ENCODE results near the gene LYRM4.

The LYRM4 gene

GRCh38 chr6:5294392-5295211, 33.9 kb upstream of the LYRM4 start:
- no peak overlapping the region for H2AFZ ChIP-seq (ENCODE audit: low read length)
- H4K20me1 ChIP-seq (ENCODE audit: insufficient read depth, low read length), result 0 out of 2 replicates have a peak, but pooled peaks cover 3% of the 10 kb centered on the region
- H3K9ac ChIP-seq (ENCODE audit: low read length), result no peak overlapping the region
- H3K9me3 ChIP-seq (ENCODE audit: low read length), result no peaks in the 10 kb centered on the region
- no peak for TF ChIP-seq CTCF (IDR thresholded peaks at IDR 0.05; ENCODE audit: low read length)
- H3K27me3 ChIP-seq (ENCODE audit: insufficient read depth, low read length), result no peaks in the 10 kb centered on the region
- H3K79me2 ChIP-seq (ENCODE audit: insufficient read depth, low read length), result no peaks in the 10 kb centered on the region; the same call in 1 of the 2 replicates
- H3K9me2 ChIP-seq (ENCODE audit: low read depth, low read length), result no peaks in the 10 kb centered on the region
- H3K4me1 ChIP-seq (ENCODE audit: insufficient read depth, low read length, severe bottlenecking), result peaks cover 15% of the 10 kb centered on the region
- H3F3A ChIP-seq (ENCODE audit: insufficient read depth, low read length), result 0 out of 2 replicates have a peak, but pooled peaks cover 3% of the 10 kb centered on the region
- H3K27ac ChIP-seq (ENCODE audit: low read depth, low read length, poor library complexity, severe bottlenecking), result no peak overlapping the region
- no peaks in the 10 kb centered on the region for H3K36me3 ChIP-seq (ENCODE audit: insufficient read depth, low read length)
- no peak overlapping the region for H3K4me2 ChIP-seq (ENCODE audit: low read length)
- no peak overlapping the region for H3K4me3 ChIP-seq (ENCODE audit: low read depth, low read length, poor library complexity, severe bottlenecking)

- H3K4me2 ChIP-seq (ENCODE audit: low read length), result no peak overlapping the region
- TF ChIP-seq EZH2 (IDR thresholded peaks at IDR 0.05; ENCODE audit: borderline replicate concordance, low read length), result no peak
- no peak for TF ChIP-seq CTCF (IDR thresholded peaks at IDR 0.05; ENCODE audit: low read length)
These were observed 32.9 kb upstream of the LYRM4 start for GRCh38 chr6:5293692-5294091.

GRCh38 chr6:5292154-5292553, 31.4 kb upstream of the LYRM4 start:
- no peaks in the 10 kb centered on the region for H3K9me2 ChIP-seq (ENCODE audit: low read depth, low read length)
- peaks cover 10% of the 10 kb centered on the region for H3K4me1 ChIP-seq (ENCODE audit: insufficient read depth, low read length, severe bottlenecking)
- H2AFZ ChIP-seq (ENCODE audit: low read length), result no peak overlapping the region
- no peak overlapping the region for H3K27ac ChIP-seq (ENCODE audit: low read depth, low read length, poor library complexity, severe bottlenecking)
- H3K9me3 ChIP-seq (ENCODE audit: low read length), result no peaks in the 10 kb centered on the region
- TF ChIP-seq CTCF (IDR thresholded peaks at IDR 0.05; ENCODE audit: low read length) (no peak), EZH2 (IDR thresholded peaks at IDR 0.05; ENCODE audit: borderline replicate concordance, low read length) (no peak)
- no peaks in the 10 kb centered on the region for H3K27me3 ChIP-seq (ENCODE audit: insufficient read depth, low read length)
- H3F3A ChIP-seq (ENCODE audit: insufficient read depth, low read length), result no peaks in the 10 kb centered on the region
- no peak overlapping the region for H3K4me2 ChIP-seq (ENCODE audit: low read length)
- H3K36me3 ChIP-seq (ENCODE audit: insufficient read depth, low read length), result no peaks in the 10 kb centered on the region
- H3K79me2 ChIP-seq (ENCODE audit: insufficient read depth, low read length), result no peaks in the 10 kb centered on the region; the same call in 1 of the 2 replicates
- H3K9ac ChIP-seq (ENCODE audit: low read length), result no peak overlapping the region
- H4K20me1 ChIP-seq (ENCODE audit: insufficient read depth, low read length), result no peaks in the 10 kb centered on the region
- H3K4me3 ChIP-seq (ENCODE audit: low read depth, low read length, poor library complexity, severe bottlenecking), result no peak overlapping the region

More at GRCh38 chr6:5293692-5294091, 32.9 kb upstream of the LYRM4 start:
- H3K79me2 ChIP-seq (ENCODE audit: insufficient read depth, low read length), result no peaks in the 10 kb centered on the region; the same call in 1 of the 2 replicates
- no peak overlapping the region for H3K4me3 ChIP-seq (ENCODE audit: low read depth, low read length, poor library complexity, severe bottlenecking)
- H3F3A ChIP-seq (ENCODE audit: insufficient read depth, low read length), result 0 out of 2 replicates have a peak, but pooled peaks cover 3% of the 10 kb centered on the region
- H3K36me3 ChIP-seq (ENCODE audit: insufficient read depth, low read length), result no peaks in the 10 kb centered on the region
- no peak overlapping the region for H2AFZ ChIP-seq (ENCODE audit: low read length)
- H3K9ac ChIP-seq (ENCODE audit: low read length), result no peak overlapping the region
- 0 out of 2 replicates have a peak, but pooled peaks cover 3% of the 10 kb centered on the region for H4K20me1 ChIP-seq (ENCODE audit: insufficient read depth, low read length)
- H3K27ac ChIP-seq (ENCODE audit: low read depth, low read length, poor library complexity, severe bottlenecking), result no peak overlapping the region
- no peaks in the 10 kb centered on the region for H3K9me2 ChIP-seq (ENCODE audit: low read depth, low read length)
- H3K4me1 ChIP-seq (ENCODE audit: insufficient read depth, low read length, severe bottlenecking), result peaks cover 15% of the 10 kb centered on the region
- no peaks in the 10 kb centered on the region for H3K27me3 ChIP-seq (ENCODE audit: insufficient read depth, low read length)
- H3K9me3 ChIP-seq (ENCODE audit: low read length), result no peaks in the 10 kb centered on the region

Data from OCI-LY1 (cell line).